Epithelial cell of proximal tubule (primary cell): ENCODE results near the gene NELL1. TPM values are rescaled to one million over a fixed set of nuclear protein-coding genes. Genes with fewer than 3 reads are reported as not detected.

Experiments
- DNase-seq: peaks from one replicate; pipeline ENCODE4 v3.0.0-alpha.2; 2011; ENCODE audit warnings: low read depth
- H3K4me3 ChIP-seq: 2 replicates; pipeline ENCODE4 v1.5.1; 2011; ENCODE audit warnings: low read depth, mild to moderate bottlenecking, low read length
- CTCF ChIP-seq: conservative IDR thresholded peaks from 2 replicates; pipeline ENCODE4 v1.5.1; 2012; ENCODE audit warnings: low read depth, mild to moderate bottlenecking, low read length
- total RNA-seq: library from RNA; depleted of rRNA; stranded (reverse); fragments of >200 nt; gene quantifications from 2 replicates; pipeline ENCODE4 v1.2.3, GENCODE V29; 2015

NELL1 gene
- total RNA-seq, 1 donor from 2014 or later, result not detected

- no peak for TF ChIP-seq CTCF
- DNase-seq, result no peak
- H3K4me3 ChIP-seq, result no peak overlapping the region
These were observed 297.1 kb downstream of the NELL1 start for GRCh38 chr11:20966489-20966888.

GRCh38 chr11:20973940-20974559 lies 304.7 kb downstream of the NELL1 start:
- H3K4me3 ChIP-seq, result no peak overlapping the region
- TF ChIP-seq CTCF, result no peak

GRCh38 chr11:20980736-20981135 lies 311.4 kb downstream of the NELL1 start:
- DNase-seq, result peak; percentile 31
- no peak for TF ChIP-seq CTCF
- H3K4me3 ChIP-seq, result no peak overlapping the region

More at GRCh38 chr11:20973940-20974559, 304.7 kb downstream of the NELL1 start:
- no peak for DNase-seq

DNA sequence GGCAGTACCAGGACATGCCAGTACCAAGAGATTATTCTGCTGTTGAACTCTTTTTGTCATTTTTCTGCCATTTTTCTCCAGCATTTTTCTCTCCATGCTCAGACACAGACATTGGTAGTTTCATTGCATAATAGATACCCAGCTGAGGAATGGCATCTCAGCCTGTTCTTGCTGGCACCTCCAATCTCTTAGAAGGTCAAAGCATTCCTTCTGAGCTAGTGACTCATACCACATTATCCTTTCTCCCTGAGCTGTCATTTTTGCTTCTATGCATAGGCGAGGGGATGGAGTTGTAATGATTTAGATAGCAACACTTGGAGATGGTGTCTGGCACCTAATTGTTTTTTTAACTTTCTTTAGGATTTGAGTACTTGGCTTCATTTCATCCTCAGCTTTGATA lies 321.1 kb downstream of the NELL1 start:
- no peak for TF ChIP-seq CTCF
- DNase-seq, result no peak
- H3K4me3 ChIP-seq, result no peak overlapping the region

- no peak overlapping the region for H3K4me3 ChIP-seq
- no peak for DNase-seq
- no peak for TF ChIP-seq CTCF
These were observed 322.1 kb downstream of the NELL1 start for GRCh38 chr11:20991471-20991870.

- TF ChIP-seq CTCF, result no peak
- H3K4me3 ChIP-seq, result no peak overlapping the region
- DNase-seq, result no peak
These were observed 337.9 kb downstream of the NELL1 start for GRCh38 chr11:21007297-21007696.

DNA sequence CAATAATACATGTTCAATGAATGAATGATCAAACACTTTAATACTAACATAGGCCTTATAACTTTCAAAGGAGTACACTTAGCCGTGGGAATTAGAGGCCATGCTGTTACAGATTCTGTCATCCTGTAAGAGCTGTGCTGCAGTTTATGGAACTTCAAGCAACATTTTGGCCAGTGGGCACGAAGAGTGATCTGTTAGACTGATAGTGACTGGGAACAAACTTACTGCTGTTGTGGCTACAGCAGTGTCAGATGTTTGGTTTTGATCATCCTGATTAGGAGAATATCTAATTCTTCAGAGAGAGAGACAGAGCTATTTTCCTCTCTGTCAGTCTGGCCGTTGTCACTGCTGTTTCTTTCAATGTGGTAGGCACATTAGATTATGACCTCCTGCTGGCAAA lies 348.9 kb downstream of the NELL1 start:
- TF ChIP-seq CTCF, result no peak
- no peak for DNase-seq
- H3K4me3 ChIP-seq, result no peak overlapping the region
